ENCODE results near the gene DIS3L. TPM values are rescaled to one million over a fixed set of nuclear protein-coding genes. Genes with fewer than 3 reads are reported as not detected.

The DIS3L gene
- total and polyA plus RNA-seq, 2 donors (not counting 3 experiments of a cell fraction or from before 2014, with no cell fraction given) = 7.8 to 27.9 TPM

- H3K9me1 ChIP-seq (replicated peaks; ENCODE audit: control insufficient read depth, extremely low read depth, insufficient read depth, low read length) = no peaks in the 10 kb centered on the region
- H3K4me3 ChIP-seq (replicated peaks in 1 of 3; ENCODE audit: insufficient read depth in 1 of 3, low read depth in 1 of 3, low read length in 3 of 3) = no peak overlapping the region
- TF ChIP-seq JUN (IDR thresholded peaks at IDR 0.05; ENCODE audit: borderline replicate concordance, insufficient read depth, insufficient read length, low read depth) (no peak), POLR2A (IDR thresholded peaks at IDR 0.05; ENCODE audit: low read depth, low read length) (no peak), POLR2AphosphoS5 (IDR thresholded peaks at IDR 0.05; ENCODE audit: insufficient read depth, low read depth, low read length) (no peak), MYC (IDR thresholded peaks at IDR 0.05; ENCODE audit: low read depth, low read length) (no peak), GATA2 (IDR thresholded peaks at IDR 0.05; ENCODE audit: insufficient read depth, insufficient read length, low read depth, low read length) (no peak), FOS (IDR thresholded peaks at IDR 0.05; ENCODE audit: borderline replicate concordance, insufficient read depth, low read length) (no peak), EZH2 (IDR thresholded peaks at IDR 0.05; ENCODE audit: borderline replicate concordance, low read depth, low read length, severe bottlenecking) (no peak)
- TF ChIP-seq, protein P1, sequence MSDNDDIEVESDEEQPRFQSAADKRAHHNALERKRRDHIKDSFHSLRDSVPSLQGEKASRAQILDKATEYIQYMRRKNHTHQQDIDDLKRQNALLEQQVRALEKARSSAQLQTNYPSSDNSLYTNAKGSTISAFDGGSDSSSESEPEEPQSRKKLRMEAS (IDR thresholded peaks at IDR 0.05; ENCODE audit: insufficient read depth, insufficient read length) = no peak
- TF ChIP-seq, protein P2, sequence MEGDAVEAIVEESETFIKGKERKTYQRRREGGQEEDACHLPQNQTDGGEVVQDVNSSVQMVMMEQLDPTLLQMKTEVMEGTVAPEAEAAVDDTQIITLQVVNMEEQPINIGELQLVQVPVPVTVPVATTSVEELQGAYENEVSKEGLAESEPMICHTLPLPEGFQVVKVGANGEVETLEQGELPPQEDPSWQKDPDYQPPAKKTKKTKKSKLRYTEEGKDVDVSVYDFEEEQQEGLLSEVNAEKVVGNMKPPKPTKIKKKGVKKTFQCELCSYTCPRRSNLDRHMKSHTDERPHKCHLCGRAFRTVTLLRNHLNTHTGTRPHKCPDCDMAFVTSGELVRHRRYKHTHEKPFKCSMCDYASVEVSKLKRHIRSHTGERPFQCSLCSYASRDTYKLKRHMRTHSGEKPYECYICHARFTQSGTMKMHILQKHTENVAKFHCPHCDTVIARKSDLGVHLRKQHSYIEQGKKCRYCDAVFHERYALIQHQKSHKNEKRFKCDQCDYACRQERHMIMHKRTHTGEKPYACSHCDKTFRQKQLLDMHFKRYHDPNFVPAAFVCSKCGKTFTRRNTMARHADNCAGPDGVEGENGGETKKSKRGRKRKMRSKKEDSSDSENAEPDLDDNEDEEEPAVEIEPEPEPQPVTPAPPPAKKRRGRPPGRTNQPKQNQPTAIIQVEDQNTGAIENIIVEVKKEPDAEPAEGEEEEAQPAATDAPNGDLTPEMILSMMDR (IDR thresholded peaks at IDR 0.05; ENCODE audit: extremely low read depth in 1 of 2, insufficient read depth in 1 of 2, low read depth in 1 of 2, low read length in 2 of 2) = no peak
- no peaks in the 10 kb centered on the region for H4K20me1 ChIP-seq (replicated peaks; ENCODE audit: control insufficient read depth, extremely low read depth, insufficient read depth, low read length)
- intact Hi-C loops (cut with micrococcal nuclease) = no loop called here
- no peaks in the 10 kb centered on the region for H3K9me3 ChIP-seq (replicated peaks; ENCODE audit: control insufficient read depth, insufficient read depth, low read length)
- no peak overlapping the region for H3K4me2 ChIP-seq (ENCODE audit: insufficient read depth, low read length)
- no peaks in the 10 kb centered on the region for H3K4me1 ChIP-seq (ENCODE audit: control insufficient read depth, extremely low read depth, insufficient read depth, low read length)
- no TSS peak for BruUV-seq (replicated peaks)
- POLR2A ChIA-PET = no interaction called here
- DNase-seq (ENCODE audit: low read depth, low spot score) = no peak
- no peaks in the 10 kb centered on the region for H3K36me3 ChIP-seq (ENCODE audit: control insufficient read depth in 2 of 2, extremely low read depth in 1 of 2, insufficient read depth in 2 of 2, low read length in 2 of 2)
- CTCF ChIA-PET = interaction anchor here (1.0 kb wide), 1 partner anchor 9 kb away, joined by 4 read pairs; no protein-coding TSS in a partner anchor
- H3K79me2 ChIP-seq (ENCODE audit: control insufficient read depth, insufficient read depth, low read length) = no peaks in the 10 kb centered on the region
- dilution Hi-C loops (cut with MboI; ENCODE audit: extremely low pct_ligation_motif_present, low sequenced_read_pairs) = no loop called here
- no peak overlapping the region for H2AFZ ChIP-seq (ENCODE audit: low read depth, low read length)
- no peak overlapping the region for H3K9ac ChIP-seq (replicated peaks; ENCODE audit: extremely low read depth, insufficient read depth, low read length)
- peaks cover 4 to 5% of the 10 kb centered on the region in 2 experiments for H3K27me3 ChIP-seq (ENCODE audit: control insufficient read depth in 2 of 2, insufficient read depth in 2 of 2, low read length in 2 of 2)
- no peak for FAIRE-seq
- H3K27ac ChIP-seq (ENCODE audit: insufficient read depth, low read depth, low read length) = no peak overlapping the region
Measured at GRCh38 chr15:66278671-66279070, 14.7 kb upstream of the DIS3L start.
